Central memory CD8-positive, alpha-beta T cell (primary cell): ENCODE measurements around the gene AADACL4.
"Not testable (repeated sequence)": the region's sequence is repeated elsewhere in the genome, so short reads cannot be mapped to it uniquely, and the experiment has no call there.

Experiments
- ATAC-seq: fragments of 150-1000 bp; cut with Tn5 transposase; replicated peaks from 2 replicates; pipeline ENCODE4 v1.10.0; 2022; ENCODE audit warnings: mild to moderate bottlenecking, moderate FRiP score, moderate number of reproducible peaks; ENCODE audit not compliant: poor library complexity, severe bottlenecking; ENCODE audit errors: extremely low read depth
- DNase-seq, 2 donors: peaks; one replicate each; pipeline ENCODE4 v3.0.0; 2021; ENCODE audit warnings: low spot score in 2 of 2
- H3K27ac Mint-ChIP-seq: one replicate; pipeline ENCODE4 v1.8.0; 2022; ENCODE audit warnings: low read depth, mild to moderate bottlenecking, moderate library complexity, mixed read lengths
- H3K27me3 Mint-ChIP-seq: one replicate; pipeline ENCODE4 v1.8.0; 2022; ENCODE audit warnings: mixed read lengths
- H3K36me3 Mint-ChIP-seq: one replicate; pipeline ENCODE4 v1.8.0; 2022; ENCODE audit warnings: mild to moderate bottlenecking, moderate library complexity, mixed read lengths; ENCODE audit not compliant: insufficient read depth
- H3K4me1 Mint-ChIP-seq: one replicate; pipeline ENCODE4 v1.8.0; 2022; ENCODE audit warnings: mixed read lengths
- H3K4me3 Mint-ChIP-seq: one replicate; pipeline ENCODE4 v1.8.0; 2022; ENCODE audit warnings: mild to moderate bottlenecking, moderate library complexity, mixed read lengths
- H3K9me3 Mint-ChIP-seq: one replicate; pipeline ENCODE4 v1.8.0; 2022; ENCODE audit warnings: mixed read lengths

AADACL4 gene

DNA sequence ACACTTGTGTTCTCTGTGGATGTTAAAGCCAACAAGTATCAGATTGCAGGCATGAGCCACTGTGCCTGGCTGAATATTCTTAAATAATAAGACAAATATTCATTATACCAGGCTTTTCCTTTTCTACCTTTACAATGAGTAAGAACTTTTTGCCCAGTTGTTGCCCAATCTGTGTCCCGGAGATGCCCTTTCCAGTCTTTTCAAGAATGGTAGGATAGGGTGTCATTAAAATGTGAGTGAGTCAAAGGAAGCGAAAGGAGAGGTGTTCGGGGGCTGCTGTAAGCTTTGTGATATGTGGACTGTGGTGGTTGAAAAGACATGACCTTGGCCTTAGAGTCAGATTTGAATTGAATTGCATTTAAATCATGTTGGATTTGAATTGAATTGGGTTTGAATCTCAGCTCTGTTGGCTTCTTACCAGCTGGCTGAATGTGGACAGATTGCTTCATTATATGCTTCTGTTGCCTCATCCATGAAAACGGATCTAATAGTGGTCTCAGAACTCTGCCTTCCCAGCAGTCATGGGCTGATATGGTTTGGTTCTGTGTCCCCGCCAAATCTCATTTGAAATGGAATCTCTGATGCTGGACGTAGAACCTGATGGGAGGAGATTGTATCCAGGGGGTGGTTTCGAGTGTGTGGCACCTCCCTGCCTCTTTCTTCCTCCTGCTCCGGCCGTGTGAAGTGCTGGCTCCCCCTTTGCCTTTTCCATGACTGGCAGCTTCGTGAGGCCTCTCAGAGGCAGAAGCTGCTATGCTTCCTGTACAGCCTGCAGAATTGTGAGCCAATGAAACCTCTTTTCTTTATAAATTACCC, 49.3 kb downstream of the AADACL4 start:
- DNase-seq (no peak), ATAC-seq (no peak)
- Mint-ChIP-seq H3K36me3 (no peaks in the 10 kb centered on the region), H3K4me1 (no peaks in the 10 kb centered on the region), H3K27ac (no peak overlapping the region), H3K27me3 (peaks cover 45% of the 10 kb centered on the region), H3K4me3 (no peak overlapping the region), H3K9me3 (no peaks in the 10 kb centered on the region)

DNA sequence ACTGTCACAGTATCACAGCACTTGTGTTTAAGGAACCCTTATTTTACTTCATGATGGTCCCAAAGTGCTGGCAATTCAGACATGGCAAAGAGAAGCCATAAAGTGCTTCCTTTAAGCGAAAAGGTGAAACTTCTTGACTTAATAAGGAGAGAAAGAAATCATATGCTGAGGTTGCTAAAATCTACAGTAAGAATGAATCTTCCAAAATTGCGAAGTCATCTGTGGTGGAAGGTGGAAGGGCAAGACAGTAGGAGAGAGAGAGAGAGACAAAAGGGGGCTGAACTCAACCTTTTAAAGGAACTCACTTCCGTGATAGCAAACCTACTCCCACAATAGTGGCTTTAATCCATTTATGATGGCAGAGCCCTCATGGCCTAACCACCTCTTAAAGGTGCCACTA, 52.8 kb downstream of the AADACL4 start:
- H3K27ac Mint-ChIP-seq = no peak overlapping the region
- peaks cover 79% of the 10 kb centered on the region for H3K27me3 Mint-ChIP-seq
- H3K4me3 Mint-ChIP-seq = no peak overlapping the region
- DNase-seq (no peak), ATAC-seq (no peak)
- no peaks in the 10 kb centered on the region for H3K9me3 Mint-ChIP-seq
- H3K4me1 Mint-ChIP-seq = no peaks in the 10 kb centered on the region
- H3K36me3 Mint-ChIP-seq = no peaks in the 10 kb centered on the region

- H3K9me3 Mint-ChIP-seq = no peaks in the 10 kb centered on the region
- H3K4me1 Mint-ChIP-seq = no peaks in the 10 kb centered on the region
- H3K4me3 Mint-ChIP-seq = no peak overlapping the region
- no peaks in the 10 kb centered on the region for H3K36me3 Mint-ChIP-seq
- ATAC-seq = no peak
- no peak overlapping the region for H3K27ac Mint-ChIP-seq
- no peak for DNase-seq
- peaks cover 80% of the 10 kb centered on the region for H3K27me3 Mint-ChIP-seq
Observed at GRCh38 chr1:12697397-12697796, 53.5 kb downstream of the AADACL4 start.

- Mint-ChIP-seq H3K4me3 (no peak overlapping the region), H3K36me3 (peaks cover 1% of the 10 kb centered on the region), H3K27ac (no peak overlapping the region), H3K9me3 (peaks cover 6% of the 10 kb centered on the region), H3K27me3 (peaks cover 62% of the 10 kb centered on the region), H3K4me1 (no peaks in the 10 kb centered on the region)
- ATAC-seq (no peak), DNase-seq (no peak)
Observed at GRCh38 chr1:12703821-12704451, 60.1 kb downstream of the AADACL4 start.

DNA sequence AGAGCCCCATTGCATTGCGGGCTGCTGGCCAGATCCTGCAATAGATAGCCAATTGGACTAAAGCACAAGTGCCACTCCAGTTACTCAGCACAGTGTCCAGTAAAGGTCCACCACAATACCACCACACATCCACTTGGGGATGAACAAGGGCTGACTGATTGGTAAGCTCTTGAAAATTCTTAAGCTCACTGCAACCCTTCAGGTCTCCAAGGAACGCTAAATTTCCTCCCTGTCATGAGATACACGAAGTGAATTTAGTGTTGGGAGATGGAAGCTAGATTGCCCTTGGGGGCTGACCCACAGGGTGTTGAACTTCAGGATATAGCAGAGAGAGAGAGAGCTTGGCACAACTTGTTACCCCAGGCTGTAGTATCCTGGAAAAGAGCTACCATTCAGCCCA, 62.2 kb downstream of the AADACL4 start:
- H3K36me3 Mint-ChIP-seq = peaks cover 1% of the 10 kb centered on the region
- H3K27ac Mint-ChIP-seq = no peak overlapping the region
- DNase-seq (no peak), ATAC-seq (no peak)
- no peak overlapping the region for H3K4me3 Mint-ChIP-seq
- H3K27me3 Mint-ChIP-seq = peaks cover 50% of the 10 kb centered on the region
- no peaks in the 10 kb centered on the region for H3K4me1 Mint-ChIP-seq
- H3K9me3 Mint-ChIP-seq = peaks cover 6% of the 10 kb centered on the region

GRCh38 chr1:12708396-12709090, 64.7 kb downstream of the AADACL4 start:
- H3K27ac Mint-ChIP-seq = no peak overlapping the region
- H3K27me3 Mint-ChIP-seq = peaks cover 63% of the 10 kb centered on the region
- no peaks in the 10 kb centered on the region for H3K4me1 Mint-ChIP-seq
- ATAC-seq = no peak
- peaks cover 1% of the 10 kb centered on the region for H3K36me3 Mint-ChIP-seq
- peaks cover 6% of the 10 kb centered on the region for H3K9me3 Mint-ChIP-seq
- no peak overlapping the region for H3K4me3 Mint-ChIP-seq
- DNase-seq = no peak

DNA sequence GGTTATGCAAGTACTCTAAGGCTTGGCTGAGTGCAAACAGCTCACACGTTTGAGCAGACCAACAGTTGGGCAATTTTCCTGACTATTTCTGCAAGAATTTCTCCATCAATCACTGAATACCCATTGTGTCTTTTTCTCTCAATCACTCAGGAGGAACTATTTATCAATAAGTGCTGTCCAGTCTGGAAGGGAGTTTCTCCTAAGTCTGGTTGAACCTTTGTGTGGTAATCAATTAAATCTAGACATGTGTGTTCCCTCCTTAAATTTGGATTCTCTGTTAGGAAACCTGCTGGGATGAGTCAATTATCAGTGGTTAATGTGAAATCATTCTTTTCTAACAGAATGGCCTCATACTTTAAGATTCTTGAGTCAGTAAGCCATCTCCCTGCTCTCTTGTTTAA, 65.2 kb downstream of the AADACL4 start:
- DNase-seq (no peak), ATAC-seq (no peak)
- H3K27me3 Mint-ChIP-seq = peaks cover 68% of the 10 kb centered on the region

GRCh38 chr1:12709696-12710095, 65.8 kb downstream of the AADACL4 start:
- Mint-ChIP-seq H3K27ac (no peak overlapping the region), H3K27me3 (peaks cover 73% of the 10 kb centered on the region), H3K4me1 (no peaks in the 10 kb centered on the region), H3K9me3 (no peaks in the 10 kb centered on the region), H3K4me3 (no peak overlapping the region), H3K36me3 (peaks cover 1% of the 10 kb centered on the region)
- ATAC-seq (no peak), DNase-seq (no peak)

More for the DNA sequence above, 65.2 kb downstream of the AADACL4 start:
- Mint-ChIP-seq H3K4me3 (no peak overlapping the region), H3K9me3 (peaks cover 2% of the 10 kb centered on the region), H3K27ac (no peak overlapping the region), H3K4me1 (no peaks in the 10 kb centered on the region), H3K36me3 (peaks cover 1% of the 10 kb centered on the region)

GRCh38 chr1:12711536-12711935, 67.7 kb downstream of the AADACL4 start:
- ATAC-seq = no peak
- no peak overlapping the region for H3K4me3 Mint-ChIP-seq

DNA sequence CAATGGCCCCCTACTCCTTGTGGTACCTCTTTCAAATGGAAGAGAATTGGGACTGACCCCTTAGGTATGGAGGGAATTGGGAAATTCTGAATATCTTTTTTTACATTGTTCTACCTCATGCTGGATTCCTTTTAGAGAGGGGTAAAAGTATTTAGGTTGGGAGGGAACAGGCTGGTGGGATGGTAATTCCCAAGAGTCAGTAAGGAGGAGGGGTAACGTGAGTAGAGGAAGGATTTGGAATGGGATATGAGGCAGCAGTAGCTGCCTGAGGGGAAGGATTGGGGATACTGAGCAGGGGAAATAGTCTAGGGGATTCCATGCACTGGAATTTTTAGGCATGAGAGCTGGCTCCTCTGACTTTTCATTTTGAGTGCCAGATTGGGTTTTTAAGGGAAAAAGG, 68.2 kb downstream of the AADACL4 start:
- Mint-ChIP-seq H3K27me3 (peaks cover 76% of the 10 kb centered on the region), H3K4me1 (no peaks in the 10 kb centered on the region), H3K36me3 (no peaks in the 10 kb centered on the region), H3K4me3 (no peak overlapping the region), H3K9me3 (no peaks in the 10 kb centered on the region), H3K27ac (no peak overlapping the region)
- DNase-seq = no peak
- ATAC-seq = no peak

More at GRCh38 chr1:12711536-12711935, 67.7 kb downstream of the AADACL4 start:
- peaks cover 76% of the 10 kb centered on the region for H3K27me3 Mint-ChIP-seq
- no peaks in the 10 kb centered on the region for H3K4me1 Mint-ChIP-seq
- no peak for DNase-seq
- H3K27ac Mint-ChIP-seq = no peak overlapping the region
- H3K36me3 Mint-ChIP-seq = no peaks in the 10 kb centered on the region
- no peaks in the 10 kb centered on the region for H3K9me3 Mint-ChIP-seq

DNA sequence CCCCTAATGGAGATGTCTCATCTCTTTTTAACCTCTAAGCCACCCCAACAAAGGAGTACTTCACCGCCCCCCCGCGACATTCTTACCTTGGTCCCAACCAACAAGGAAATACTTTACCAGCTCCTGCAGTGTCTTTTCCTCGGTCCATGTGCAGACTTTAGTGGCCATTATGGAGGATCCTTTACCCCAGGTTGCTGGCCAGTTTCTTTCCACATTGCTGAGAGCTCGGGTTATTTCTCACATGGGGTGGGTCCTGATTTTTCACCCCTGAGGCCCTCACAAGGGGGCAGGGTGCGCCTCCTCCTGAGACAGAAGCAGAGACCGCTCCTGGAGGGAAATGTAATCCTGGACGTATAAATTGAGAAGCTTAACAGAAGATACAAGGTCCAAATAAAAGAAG, 69.0 kb downstream of the AADACL4 start:
- H3K9me3 Mint-ChIP-seq = no peaks in the 10 kb centered on the region
- no peak overlapping the region for H3K27ac Mint-ChIP-seq
- DNase-seq (no peak), ATAC-seq (no peak)
- no peak overlapping the region for H3K4me3 Mint-ChIP-seq
- H3K36me3 Mint-ChIP-seq = no peaks in the 10 kb centered on the region
- no peaks in the 10 kb centered on the region for H3K4me1 Mint-ChIP-seq
- peaks cover 77% of the 10 kb centered on the region for H3K27me3 Mint-ChIP-seq

DNA sequence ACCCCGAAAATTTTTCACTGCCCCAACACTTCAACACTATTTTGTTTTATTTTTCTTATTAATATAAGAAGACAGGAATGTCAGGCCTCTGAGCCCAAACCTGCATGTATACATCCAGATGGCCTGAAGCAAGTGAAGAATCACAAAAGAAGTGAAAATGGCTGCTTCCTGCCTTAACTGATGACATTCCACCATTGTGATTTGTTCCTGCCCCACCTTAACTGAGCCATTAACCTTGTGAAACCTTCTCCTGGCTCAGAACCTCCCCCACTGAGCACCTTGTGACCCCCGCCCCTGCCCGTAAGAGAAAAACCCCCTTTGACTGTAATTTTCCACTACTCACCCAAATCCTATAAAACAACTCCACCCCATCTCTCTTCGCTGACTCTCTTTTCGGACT, 69.8 kb downstream of the AADACL4 start:
- H3K27me3 Mint-ChIP-seq = peaks cover 80% of the 10 kb centered on the region
- DNase-seq, H3K27ac Mint-ChIP-seq, ATAC-seq, H3K4me1 Mint-ChIP-seq, H3K9me3 Mint-ChIP-seq, H3K4me3 Mint-ChIP-seq, H3K36me3 Mint-ChIP-seq: not testable (repeated sequence)
